Right lobe of liver (tissue), 6 donors: ENCODE data around the gene PGM5. TPM values are rescaled to one million over a fixed set of nuclear protein-coding genes. Genes with fewer than 3 reads are reported as not detected.

Experiments
- ATAC-seq, 4 donors: fragments of 200-7000 bp; cut with Tn5 transposase; one replicate each; pipeline ENCODE4 v1.9.1; 2020; ENCODE audit warnings: mild to moderate bottlenecking in 4 of 4, moderate library complexity in 4 of 4
- DNase-seq, 3 donors: peaks; one replicate each; pipeline ENCODE4 v3.0.0-alpha.2; 2020
- H3K27ac ChIP-seq, 3 donors: fragments of 200-600 bp; one replicate each; pipeline ENCODE4 v1.8.0; 2022
- H3K27me3 ChIP-seq, 2 donors: fragments of 200-600 bp; one replicate each; pipeline ENCODE4 v1.8.0; 2022
- H3K36me3 ChIP-seq, 4 donors: fragments of 200-600 bp; sonication (generic) in 1 of 4; one replicate each; pipeline versions ENCODE4 v1.5.1 to v1.8.0; 2017 to 2022; ENCODE audit warnings: control low read depth in 1 of 4
- H3K4me1 ChIP-seq, 4 donors: fragments of 200-600 bp; sonication (generic) in 1 of 4; one replicate each; pipeline versions ENCODE4 v1.5.1 to v1.8.0; 2017 to 2022; ENCODE audit warnings: control low read depth in 1 of 4
- H3K4me3 ChIP-seq, 3 donors: fragments of 200-600 bp; one replicate each; pipeline ENCODE4 v1.8.0; 2022
- H3K9me3 ChIP-seq, 4 donors: fragments of 200-600 bp; sonication (generic) in 1 of 4; one replicate each; pipeline versions ENCODE4 v1.5.1 to v1.8.0; 2017 to 2022; ENCODE audit warnings: control low read depth in 1 of 4
- CTCF ChIP-seq, 4 donors: fragments of 200-600 bp in 3 of 4; fragments of 450-650 bp in 1 of 4; IDR thresholded peaks; one replicate each; pipeline versions ENCODE4 v1.5.1 to v1.8.0; 2016 to 2022; ENCODE audit warnings: antibody characterized with exemption in 4 of 4, mild to moderate bottlenecking in 2 of 4
- POLR2A ChIP-seq: fragments of 450-650 bp; IDR thresholded peaks from one replicate; pipeline ENCODE4 v1.6.1; 2017; ENCODE audit warnings: antibody characterized with exemption, mild to moderate bottlenecking
- WGBS: methylation state at CpG from one replicate; pipeline ENCODE4 v1.1.6; 2018; ENCODE audit warnings: low coverage, low lambda C conversion rate; ENCODE audit not compliant: insufficient coverage; ENCODE audit errors: missing lambda C conversion rate; 5-methylcytosine and 5-hydroxymethylcytosine counted together
- intact Hi-C, 2 donors: fragments of 100-400 bp; cut with DNase I; formaldehyde crosslinking; loops; one replicate each; pipeline versions ENCODE4 v1.11.2 to v1.14.1; 2022
- total RNA-seq, 6 experiments: library from RNA; depleted of rRNA in 2 of 6; stranded (reverse); fragments of >200 nt in 2 of 6; fragmentation: NEBNext Ultra II Directional in 3 of 6; extraction: Animal tissue kit (Norgen Biotek cat#: 25700) in 3 of 6; gene quantifications; one replicate each; pipeline versions ENCODE4 v1.1.0 to v1.2.4, GENCODE V29; 2016 to 2023
- donor health status: DM: no; HTN: yes; CAD: no.
- donor health status: DM: no; HTN: no; CAD: no.
- donor health status: DM: no; HTN: no; CAD: no.
- donor health status: DM: no; HTN: yes; CAD: no.
- donor health status: DM: no; HTN: yes; CAD: no.

The PGM5 gene
- total RNA-seq, 6 experiments from 2014 or later = 1.4 to 3.5 (median 2.9) TPM

GRCh38 chr9:68457803-68458202, 101.4 kb downstream of the PGM5 start:
- 9% methylated on average over 1 of the region's 1 CpG for WGBS
- H3K4me3 ChIP-seq = no peak overlapping the region
- no peaks in the 10 kb centered on the region for H3K4me1 ChIP-seq
- no peak for DNase-seq
- H3K27me3 ChIP-seq = no peaks in the 10 kb centered on the region
- intact Hi-C loops = no loop called here
- H3K9me3 ChIP-seq = no peaks in the 10 kb centered on the region
- no peak for ATAC-seq
- H3K36me3 ChIP-seq = no peaks in the 10 kb centered on the region
- no peak overlapping the region for H3K27ac ChIP-seq
- TF ChIP-seq POLR2A (no peak), CTCF (IDR thresholded peaks at IDR 0.05) (no peak)

- ATAC-seq (no peak), DNase-seq (no peak)
- Histone ChIP-seq H3K27ac (no peak overlapping the region), H3K36me3 (no peaks in the 10 kb centered on the region), H3K27me3 (no peaks in the 10 kb centered on the region), H3K4me1 (no peaks in the 10 kb centered on the region), H3K4me3 (no peak overlapping the region), H3K9me3 (no peaks in the 10 kb centered on the region)
- 77% methylated on average over 1 of the region's 1 CpG for WGBS
- no peak for TF ChIP-seq POLR2A
- TF ChIP-seq CTCF (IDR thresholded peaks at IDR 0.05) = no peak
- intact Hi-C loops = no loop called here
Observed at GRCh38 chr9:68458918-68459317, 102.5 kb downstream of the PGM5 start.

- no peaks in the 10 kb centered on the region for H3K27me3 ChIP-seq
- no peaks in the 10 kb centered on the region for H3K4me1 ChIP-seq
- TF ChIP-seq CTCF (IDR thresholded peaks at IDR 0.05) (no peak), POLR2A (no peak)
- H3K4me3 ChIP-seq = no peak overlapping the region
- no peaks in the 10 kb centered on the region for H3K9me3 ChIP-seq
- no peak overlapping the region for H3K27ac ChIP-seq
- DNase-seq (no peak), ATAC-seq (peak; percentile 33 to 76 (median 52))
- intact Hi-C loops = no loop called here
- H3K36me3 ChIP-seq = no peaks in the 10 kb centered on the region
- 45% methylated on average over 7 of the region's 7 CpGs for WGBS
Observed at GRCh38 chr9:68462105-68462775, 105.8 kb downstream of the PGM5 start.

GRCh38 chr9:68470067-68470466, 113.7 kb downstream of the PGM5 start:
- intact Hi-C loops = no loop called here
- no peak for DNase-seq

More at GRCh38 chr9:68470067-68470466, 113.7 kb downstream of the PGM5 start:
- TF ChIP-seq CTCF (IDR thresholded peaks at IDR 0.05) (no peak), POLR2A (no peak)
- H3K4me3 ChIP-seq = no peak overlapping the region
- H3K9me3 ChIP-seq = no peaks in the 10 kb centered on the region
- no peaks in the 10 kb centered on the region for H3K4me1 ChIP-seq
- H3K27me3 ChIP-seq = no peaks in the 10 kb centered on the region
- H3K27ac ChIP-seq = no peak overlapping the region
- no peak for ATAC-seq
- H3K36me3 ChIP-seq = no peaks in the 10 kb centered on the region
